HepG2 (cell line): ENCODE results near the gene ING5. TPM values are rescaled to one million over a fixed set of nuclear protein-coding genes. Genes with fewer than 3 reads are reported as not detected.

ENCODE experiments used
- FOXO1 ChIP-seq: sonication (generic); formaldehyde crosslinking; IDR thresholded peaks from 2 replicates; pipeline ENCODE4 v1.4.0; 2020; ENCODE audit warnings: missing genetic modification reagents
- FOXP1 ChIP-seq, 2 experiments: fragments of 450-650 bp in 1 of 2; IDR thresholded peaks; 2 replicates each; pipeline ENCODE4 v1.6.1; 2017 to 2018; ENCODE audit warnings: antibody characterized with exemption in 1 of 2
- GATA4 ChIP-seq: sonication (generic); IDR thresholded peaks from 2 replicates; pipeline ENCODE4 v1.6.1; 2016; ENCODE audit warnings: antibody characterized with exemption, low read depth, borderline replicate concordance
- KDM4B ChIP-seq: sonication (generic); formaldehyde crosslinking; IDR thresholded peaks from 2 replicates; pipeline ENCODE4 v1.4.0; 2020; ENCODE audit warnings: missing genetic modification reagents
- MAFF ChIP-seq: IDR thresholded peaks from 2 replicates; pipeline ENCODE4 v1.6.1; 2011; ENCODE audit warnings: low read depth, low read length, improper control_type of control experiment
- MED13 ChIP-seq: sonication (generic); formaldehyde crosslinking; IDR thresholded peaks from 2 replicates; pipeline ENCODE4 v1.5.0; 2020; ENCODE audit warnings: missing genetic modification reagents
- MXI1 ChIP-seq: IDR thresholded peaks from 3 replicates; pipeline ENCODE4 v1.6.1; 2012; ENCODE audit warnings: low read depth, low read length, inconsistent platforms, borderline replicate concordance
- PTBP1 ChIP-seq: fragments of 200-400 bp; formaldehyde crosslinking; IDR thresholded peaks from 2 replicates; pipeline ENCODE4 v1.6.1; 2018; ENCODE audit warnings: low read length, low read depth; ENCODE audit not compliant: poor library complexity, severe bottlenecking
- RBM22 ChIP-seq: fragments of 200-400 bp; formaldehyde crosslinking; optimal IDR thresholded peaks from 2 replicates; pipeline ENCODE3; 2017; ENCODE audit warnings: mild to moderate bottlenecking, low read length, moderate library complexity
- SIN3A ChIP-seq: IDR thresholded peaks from 2 replicates; pipeline ENCODE4 v1.6.1; 2011; ENCODE audit warnings: low read depth, mild to moderate bottlenecking, control low read depth, low read length, borderline replicate concordance
- ZBTB38 ChIP-seq: sonication (generic); formaldehyde crosslinking; IDR thresholded peaks from 2 replicates; pipeline ENCODE4 v1.5.1; 2020; ENCODE audit warnings: mild to moderate bottlenecking, missing genetic modification reagents
- ZFAT ChIP-seq: sonication (generic); formaldehyde crosslinking; conservative IDR thresholded peaks from 2 replicates; pipeline ENCODE4 v1.8.1; 2023; ENCODE audit warnings: missing genetic modification reagents, inconsistent platforms
- ZNF138 ChIP-seq: sonication (generic); formaldehyde crosslinking; IDR thresholded peaks from 2 replicates; pipeline ENCODE4 v1.5.0; 2020; ENCODE audit warnings: mild to moderate bottlenecking, low read depth, missing genetic modification reagents
- ZNF225 ChIP-seq: sonication (generic); formaldehyde crosslinking; IDR thresholded peaks from 2 replicates; pipeline ENCODE4 v1.4.0; 2020; ENCODE audit warnings: mild to moderate bottlenecking, missing genetic modification reagents
- ZNF496 ChIP-seq: sonication (generic); formaldehyde crosslinking; IDR thresholded peaks from 2 replicates; pipeline ENCODE4 v1.8.1; 2023; ENCODE audit warnings: mild to moderate bottlenecking, moderate library complexity, missing genetic modification reagents; ENCODE audit not compliant: insufficient replicate concordance
- ZNF530 ChIP-seq: sonication (generic); formaldehyde crosslinking; IDR thresholded peaks from 2 replicates; pipeline ENCODE4 v1.5.0; 2020; ENCODE audit warnings: low read depth, mild to moderate bottlenecking, missing genetic modification reagents
- ZNF547 ChIP-seq: sonication (generic); formaldehyde crosslinking; IDR thresholded peaks from 2 replicates; pipeline ENCODE4 v1.5.1; 2020; ENCODE audit warnings: mild to moderate bottlenecking, missing genetic modification reagents
- ZNF558 ChIP-seq: sonication (generic); formaldehyde crosslinking; IDR thresholded peaks from 2 replicates; pipeline ENCODE4 v1.9.0; 2022; ENCODE audit warnings: mild to moderate bottlenecking, missing genetic modification reagents, borderline replicate concordance
- ZNF652 ChIP-seq: IDR thresholded peaks from 2 replicates; pipeline ENCODE4 v1.6.1; 2016; ENCODE audit warnings: low read depth, borderline replicate concordance
- polyA plus RNA-seq, 8 experiments: library from polyadenylated mRNA; depleted of rRNA in 3 of 8; stranded (reverse) in 7 of 8; unstranded in 1 of 8; fragments of >200 nt; fragmentation: Illumina TruSeq in 4 of 8; extraction: Trizol in 4 of 8; gene quantifications; 2 replicates each; pipeline versions ENCODE4 v1.2.1 to v1.2.3, GENCODE V29; 2011 to 2016; ENCODE audit warnings: low read depth in 4 of 8, missing spikeins in 1 of 8, mixed read lengths in 1 of 8; ENCODE audit not compliant: insufficient read depth in 1 of 8
- total RNA-seq, 5 experiments: library from RNA; depleted of rRNA; stranded (reverse); fragments of >200 nt; fragmentation: Illumina TruSeq; extraction: Trizol; gene quantifications; 2 replicates each; pipeline ENCODE4 v1.2.3, GENCODE V29; 2016; ENCODE audit warnings: low read depth in 1 of 5
- TF ChIP-seq, protein P1 (sequence below): sonication (generic); formaldehyde crosslinking; IDR thresholded peaks from 2 replicates; pipeline ENCODE4 v1.4.0; 2020; ENCODE audit warnings: missing genetic modification reagents
- TF ChIP-seq, protein P2 (sequence below): sonication (generic); formaldehyde crosslinking; IDR thresholded peaks from 2 replicates; pipeline ENCODE4 v1.4.0; 2020; ENCODE audit warnings: missing genetic modification reagents
- TF ChIP-seq, protein P3 (sequence below): sonication (generic); formaldehyde crosslinking; IDR thresholded peaks from 2 replicates; pipeline ENCODE4 v1.8.1; 2022; ENCODE audit warnings: low read depth, mild to moderate bottlenecking, missing genetic modification reagents

ING5 gene
- total and polyA plus RNA-seq, 2 of the 13 experiments (the other 11 are each of a cell fraction or from before 2014, with no cell fraction given), result 61.9 to 71.9 TPM

DNA sequence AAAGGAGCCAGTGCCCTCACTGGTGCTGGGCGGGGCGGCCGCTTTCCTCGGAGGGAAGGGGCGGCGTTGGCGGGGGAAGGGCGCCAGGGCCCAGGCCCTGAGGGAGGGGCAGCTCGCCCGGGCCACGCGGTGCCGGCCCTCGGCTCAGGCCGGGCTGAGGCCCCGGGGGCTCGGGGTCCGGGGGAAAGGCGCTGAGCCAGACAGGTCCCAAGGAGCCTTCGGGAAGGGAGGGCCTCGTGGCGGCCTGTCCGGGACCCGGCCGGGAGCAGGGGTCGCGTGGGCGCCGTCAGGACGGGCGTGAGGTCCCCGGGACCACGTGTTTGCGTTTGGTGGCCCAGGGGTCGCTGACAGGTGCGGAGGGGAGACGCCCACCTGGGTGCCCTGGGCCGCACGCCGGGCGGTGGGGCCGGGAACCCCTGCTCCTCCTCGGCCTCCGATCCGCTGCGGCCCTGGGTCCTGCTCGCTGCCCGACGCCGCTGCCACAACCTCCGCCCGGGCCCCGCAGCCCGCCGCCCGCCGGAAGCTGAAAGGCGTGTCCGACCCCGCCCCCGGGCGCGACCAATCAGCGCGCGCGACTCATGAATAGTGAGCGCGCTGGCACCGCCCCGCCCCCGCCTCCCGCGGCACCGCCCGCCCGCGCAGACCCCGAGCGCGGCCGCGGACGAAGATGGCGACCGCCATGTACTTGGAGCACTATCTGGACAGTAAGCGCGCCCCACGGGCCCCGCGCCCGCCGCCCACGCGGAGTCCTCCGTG, at the start of gene ING5 (continued):
- TF ChIP-seq SIN3A, result peak; percentile 46; the same call in 1 of the 2 replicates
- TF ChIP-seq, protein P1, sequence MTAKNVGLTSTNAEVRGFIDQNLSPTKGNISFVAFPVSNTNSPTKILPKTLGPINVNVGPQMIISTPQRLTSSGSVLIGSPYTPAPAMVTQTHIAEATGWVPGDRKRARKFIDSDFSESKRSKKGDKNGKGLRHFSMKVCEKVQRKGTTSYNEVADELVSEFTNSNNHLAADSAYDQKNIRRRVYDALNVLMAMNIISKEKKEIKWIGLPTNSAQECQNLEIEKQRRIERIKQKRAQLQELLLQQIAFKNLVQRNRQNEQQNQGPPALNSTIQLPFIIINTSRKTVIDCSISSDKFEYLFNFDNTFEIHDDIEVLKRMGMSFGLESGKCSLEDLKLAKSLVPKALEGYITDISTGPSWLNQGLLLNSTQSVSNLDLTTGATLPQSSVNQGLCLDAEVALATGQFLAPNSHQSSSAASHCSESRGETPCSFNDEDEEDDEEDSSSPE, result peak; percentile 86
- peak; percentile 89 for TF ChIP-seq ZNF225 (CRISPR knock-in tag)
- TF ChIP-seq MED13 (CRISPR knock-in tag), result peak; percentile 82
- peak; percentile 94; the same call in 1 of the 2 replicates for TF ChIP-seq ZNF558 (CRISPR knock-in tag)
- peak; percentile 76 for TF ChIP-seq ZBTB38 (CRISPR knock-in tag)
- peak; percentile 85; the same call in 2 of the 3 replicates for TF ChIP-seq MXI1
- TF ChIP-seq ZNF547 (CRISPR knock-in tag), result peak; percentile 98
- TF ChIP-seq ZNF138 (CRISPR knock-in tag), result no peak
- TF ChIP-seq GATA4, result no peak; the same call in 1 of the 2 replicates
- peak; percentile 78; the same call in 1 of the 2 replicates for TF ChIP-seq ZFAT
- no peak for TF ChIP-seq ZNF496 (CRISPR knock-in tag)
- TF ChIP-seq PTBP1, result no peak
- TF ChIP-seq, protein P2, sequence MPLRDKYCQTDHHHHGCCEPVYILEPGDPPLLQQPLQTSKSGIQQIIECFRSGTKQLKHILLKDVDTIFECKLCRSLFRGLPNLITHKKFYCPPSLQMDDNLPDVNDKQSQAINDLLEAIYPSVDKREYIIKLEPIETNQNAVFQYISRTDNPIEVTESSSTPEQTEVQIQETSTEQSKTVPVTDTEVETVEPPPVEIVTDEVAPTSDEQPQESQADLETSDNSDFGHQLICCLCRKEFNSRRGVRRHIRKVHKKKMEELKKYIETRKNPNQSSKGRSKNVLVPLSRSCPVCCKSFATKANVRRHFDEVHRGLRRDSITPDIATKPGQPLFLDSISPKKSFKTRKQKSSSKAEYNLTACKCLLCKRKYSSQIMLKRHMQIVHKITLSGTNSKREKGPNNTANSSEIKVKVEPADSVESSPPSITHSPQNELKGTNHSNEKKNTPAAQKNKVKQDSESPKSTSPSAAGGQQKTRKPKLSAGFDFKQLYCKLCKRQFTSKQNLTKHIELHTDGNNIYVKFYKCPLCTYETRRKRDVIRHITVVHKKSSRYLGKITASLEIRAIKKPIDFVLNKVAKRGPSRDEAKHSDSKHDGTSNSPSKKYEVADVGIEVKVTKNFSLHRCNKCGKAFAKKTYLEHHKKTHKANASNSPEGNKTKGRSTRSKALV, result no peak
- TF ChIP-seq FOXP1 (IDR thresholded peaks at IDR 0.05), result no peak
- TF ChIP-seq FOXP1 (CRISPR knock-in tag; IDR thresholded peaks at IDR 0.05), result no peak
- TF ChIP-seq FOXO1 (CRISPR knock-in tag), result peak; percentile 37; the same call in 1 of the 2 replicates
- TF ChIP-seq KDM4B (CRISPR knock-in tag), result no peak
- TF ChIP-seq RBM22, result peak; percentile 85
- no peak for TF ChIP-seq ZNF652
- TF ChIP-seq ZNF530 (CRISPR knock-in tag), result 0 out of 2 replicates have a peak, but pooled peaks have one; percentile 31
- no peak for TF ChIP-seq MAFF
- TF ChIP-seq, protein P3, sequence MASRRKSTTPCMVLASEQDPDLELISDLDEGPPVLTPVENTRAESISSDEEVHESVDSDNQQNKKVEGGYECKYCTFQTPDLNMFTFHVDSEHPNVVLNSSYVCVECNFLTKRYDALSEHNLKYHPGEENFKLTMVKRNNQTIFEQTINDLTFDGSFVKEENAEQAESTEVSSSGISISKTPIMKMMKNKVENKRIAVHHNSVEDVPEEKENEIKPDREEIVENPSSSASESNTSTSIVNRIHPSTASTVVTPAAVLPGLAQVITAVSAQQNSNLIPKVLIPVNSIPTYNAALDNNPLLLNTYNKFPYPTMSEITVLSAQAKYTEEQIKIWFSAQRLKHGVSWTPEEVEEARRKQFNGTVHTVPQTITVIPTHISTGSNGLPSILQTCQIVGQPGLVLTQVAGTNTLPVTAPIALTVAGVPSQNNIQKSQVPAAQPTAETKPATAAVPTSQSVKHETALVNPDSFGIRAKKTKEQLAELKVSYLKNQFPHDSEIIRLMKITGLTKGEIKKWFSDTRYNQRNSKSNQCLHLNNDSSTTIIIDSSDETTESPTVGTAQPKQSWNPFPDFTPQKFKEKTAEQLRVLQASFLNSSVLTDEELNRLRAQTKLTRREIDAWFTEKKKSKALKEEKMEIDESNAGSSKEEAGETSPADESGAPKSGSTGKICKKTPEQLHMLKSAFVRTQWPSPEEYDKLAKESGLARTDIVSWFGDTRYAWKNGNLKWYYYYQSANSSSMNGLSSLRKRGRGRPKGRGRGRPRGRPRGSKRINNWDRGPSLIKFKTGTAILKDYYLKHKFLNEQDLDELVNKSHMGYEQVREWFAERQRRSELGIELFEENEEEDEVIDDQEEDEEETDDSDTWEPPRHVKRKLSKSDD (CRISPR knock-in tag), result peak; percentile 80; the same call in 1 of the 2 replicates
